ENCODE results near the gene ENPP3. TPM values are rescaled to one million over a fixed set of nuclear protein-coding genes. Genes with fewer than 3 reads are reported as not detected.

Gene ENPP3
- total RNA-seq, 1 experiment from 2014 or later = 0.15 TPM

DNA sequence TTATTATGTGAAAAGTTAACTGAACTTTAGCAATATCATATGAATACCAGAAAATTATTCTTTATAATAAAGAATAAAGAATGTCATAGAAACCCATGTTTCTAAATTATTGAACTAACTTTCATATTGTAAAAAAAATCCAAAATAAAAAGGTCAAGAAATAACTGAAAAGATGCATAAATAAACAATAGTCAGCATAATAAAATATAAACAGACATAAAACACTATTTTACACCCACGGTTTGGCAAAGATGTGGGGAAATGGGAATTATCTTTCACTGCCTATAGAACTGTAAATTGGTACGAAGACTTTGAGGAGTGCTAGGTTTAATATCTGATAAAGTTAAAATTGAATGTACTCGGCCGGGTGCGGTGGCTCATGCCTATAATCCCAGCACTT, 108.4 kb downstream of the ENPP3 start:
- Histone ChIP-seq H3K14ac (ENCODE audit: insufficient read depth, low read length) (no peak overlapping the region), H3K4me1 (ENCODE audit: insufficient read depth, low read length) (peaks cover 5% of the 10 kb centered on the region; the same call in 1 of the 2 replicates), H3K9ac (ENCODE audit: extremely low read depth, insufficient read length, low read length) (no peak overlapping the region), H2BK15ac (ENCODE audit: low read depth, low read length) (no peak overlapping the region), H3K23me2 (ENCODE audit: insufficient read length, low read depth, low read length, poor library complexity, severe bottlenecking) (no peaks in the 10 kb centered on the region), H3K18ac (ENCODE audit: insufficient read length, low read depth, low read length) (no peak overlapping the region), H2BK120ac (ENCODE audit: low read depth, low read length, poor library complexity, severe bottlenecking) (no peak overlapping the region), H2AK5ac (ENCODE audit: insufficient read length, low read length) (no peak overlapping the region), H4K8ac (replicated peaks; ENCODE audit: insufficient read length, low read depth, low read length) (no peak overlapping the region), H3K23ac (ENCODE audit: insufficient read length, low read depth, low read length) (no peak overlapping the region), H3K4ac (ENCODE audit: low read depth, low read length) (no peak overlapping the region), H4K91ac (ENCODE audit: insufficient read length, low read depth, low read length) (no peak overlapping the region), H3K27ac (ENCODE audit: insufficient read length, low read depth, low read length) (no peak overlapping the region), H3K9me3 (ENCODE audit: control insufficient read depth, low read depth, low read length) (no peaks in the 10 kb centered on the region), H4K5ac (ENCODE audit: insufficient read length, low read depth, low read length) (no peak overlapping the region), H3K79me2 (ENCODE audit: insufficient read depth, low read length) (no peaks in the 10 kb centered on the region), H3T11ph (ENCODE audit: low read length) (no peak overlapping the region), H3K4me2 (ENCODE audit: insufficient read depth, insufficient read length, low read length) (no peak overlapping the region), H2BK20ac (ENCODE audit: low read depth, low read length, poor library complexity, severe bottlenecking) (no peak overlapping the region), H2AFZ (ENCODE audit: low read length) (no peak overlapping the region), H2BK12ac (ENCODE audit: insufficient read length, low read depth, low read length) (no peak overlapping the region), H3K79me1 (ENCODE audit: insufficient read depth, low read depth, low read length, poor library complexity, severe bottlenecking) (no peaks in the 10 kb centered on the region), H3K56ac (ENCODE audit: insufficient read length, low read depth, low read length) (no peak overlapping the region), H2BK5ac (ENCODE audit: insufficient read length, low read length) (no peak overlapping the region), H4K20me1 (ENCODE audit: control insufficient read depth, insufficient read depth, insufficient read length) (no peaks in the 10 kb centered on the region), H3K27me3 (ENCODE audit: insufficient read depth, low read length) (no peaks in the 10 kb centered on the region)
- Mint-ChIP-seq H3K4me3 (no peak overlapping the region), H3K4me1 (peaks cover 13 to 15% of the 10 kb centered on the region in 2 experiments), H3K36me3 (ENCODE audit: insufficient read depth in 1 of 3, low read depth in 3 of 3) (no peaks in the 10 kb centered on the region), H3K9me3 (no peaks in the 10 kb centered on the region), H3K27ac (no peak overlapping the region), H3K27me3 (ENCODE audit: low read depth) (no peaks in the 10 kb centered on the region)
- WGBS (ENCODE audit: extremely low coverage, insufficient read length, low lambda C conversion rate) = no CpG with 5 or more reads among the region's 5 CpGs
- DNase-seq = no peak
- TF ChIP-seq, protein P1, sequence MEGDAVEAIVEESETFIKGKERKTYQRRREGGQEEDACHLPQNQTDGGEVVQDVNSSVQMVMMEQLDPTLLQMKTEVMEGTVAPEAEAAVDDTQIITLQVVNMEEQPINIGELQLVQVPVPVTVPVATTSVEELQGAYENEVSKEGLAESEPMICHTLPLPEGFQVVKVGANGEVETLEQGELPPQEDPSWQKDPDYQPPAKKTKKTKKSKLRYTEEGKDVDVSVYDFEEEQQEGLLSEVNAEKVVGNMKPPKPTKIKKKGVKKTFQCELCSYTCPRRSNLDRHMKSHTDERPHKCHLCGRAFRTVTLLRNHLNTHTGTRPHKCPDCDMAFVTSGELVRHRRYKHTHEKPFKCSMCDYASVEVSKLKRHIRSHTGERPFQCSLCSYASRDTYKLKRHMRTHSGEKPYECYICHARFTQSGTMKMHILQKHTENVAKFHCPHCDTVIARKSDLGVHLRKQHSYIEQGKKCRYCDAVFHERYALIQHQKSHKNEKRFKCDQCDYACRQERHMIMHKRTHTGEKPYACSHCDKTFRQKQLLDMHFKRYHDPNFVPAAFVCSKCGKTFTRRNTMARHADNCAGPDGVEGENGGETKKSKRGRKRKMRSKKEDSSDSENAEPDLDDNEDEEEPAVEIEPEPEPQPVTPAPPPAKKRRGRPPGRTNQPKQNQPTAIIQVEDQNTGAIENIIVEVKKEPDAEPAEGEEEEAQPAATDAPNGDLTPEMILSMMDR (conservative IDR thresholded peaks at IDR 0.05) = no peak

All from H9 (cell line).